CD4-positive, alpha-beta T cell treated with Interleukin-4 for 1 hour (primary cell): Measurements from ENCODE around the gene ROR1.

Source experiments
- DNase-seq, 2 donors: peaks; one replicate each; pipeline ENCODE4 v3.0.0-alpha.2; 2020 to 2022

ROR1 gene

DNA sequence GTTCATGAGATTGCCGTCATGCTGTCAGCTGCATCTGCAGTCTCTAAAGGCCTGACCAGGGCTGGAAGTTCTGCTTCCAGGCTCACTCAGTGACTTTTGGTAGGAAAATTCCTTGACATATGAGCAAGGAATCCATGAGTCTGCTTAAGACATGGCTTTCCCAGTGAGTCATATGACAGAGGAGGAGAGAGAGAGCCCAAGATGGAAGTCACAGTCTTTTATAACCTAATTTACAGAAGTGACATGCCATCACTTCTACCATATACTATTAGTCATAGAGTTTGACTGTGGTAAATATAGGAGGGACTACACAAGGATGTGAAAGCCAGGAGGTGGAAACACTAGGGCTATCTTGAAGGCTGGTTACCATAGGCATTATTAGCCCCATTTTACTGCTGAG, 115.2 kb downstream of the ROR1 start:
- no peak for DNase-seq

DNA sequence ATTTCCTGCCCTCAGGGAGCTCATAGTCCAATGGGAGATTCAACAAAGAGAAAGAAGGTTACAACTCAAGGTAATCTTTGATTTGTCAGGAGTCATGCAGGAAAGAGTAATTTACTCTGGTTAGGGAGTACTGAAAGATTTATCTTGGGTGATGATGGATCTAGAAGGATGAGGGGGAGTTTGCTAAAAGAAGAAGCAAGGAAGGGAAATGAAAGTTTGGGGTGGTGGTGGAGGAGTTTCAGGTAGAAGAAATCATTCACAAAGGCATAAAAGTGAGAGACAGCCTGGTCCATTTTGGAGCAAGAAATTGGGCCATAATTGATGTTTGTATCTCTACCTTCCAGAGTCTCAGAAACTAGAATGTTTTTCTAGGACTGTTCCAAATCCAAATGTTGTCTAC, 116.7 kb downstream of the ROR1 start:
- no peak for DNase-seq

DNA sequence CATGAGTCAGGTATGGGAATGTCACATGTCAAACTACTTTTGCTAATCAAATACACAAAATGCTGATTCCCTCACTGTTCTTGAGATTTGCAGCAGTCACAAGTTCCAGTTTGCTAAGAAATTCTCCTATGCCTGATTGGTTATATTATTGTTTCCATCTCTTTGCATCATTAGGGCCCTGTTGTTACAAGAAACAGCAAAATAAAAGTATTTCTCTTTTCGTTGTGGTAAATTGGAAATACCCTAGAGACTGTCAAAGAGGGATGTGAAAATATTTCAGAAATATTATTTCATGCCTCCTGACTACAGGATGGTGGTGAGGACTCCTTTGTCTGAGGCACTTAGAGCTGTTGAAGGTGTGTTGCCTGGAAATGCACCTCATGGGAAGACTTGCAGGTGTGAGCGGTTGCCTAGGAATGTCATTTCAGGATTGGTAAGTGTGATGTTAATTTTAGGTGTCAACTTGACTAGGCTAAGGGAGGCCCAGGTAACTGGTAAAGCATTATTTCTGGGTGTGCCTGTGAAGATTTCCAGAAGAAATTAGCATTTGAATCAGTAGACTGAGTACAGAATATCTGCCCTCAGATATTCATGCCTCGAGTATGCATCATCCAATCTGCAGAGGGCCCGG, 117.4 kb downstream of the ROR1 start:
- peak in 1 of 2 donors; percentile 16 for DNase-seq

DNA sequence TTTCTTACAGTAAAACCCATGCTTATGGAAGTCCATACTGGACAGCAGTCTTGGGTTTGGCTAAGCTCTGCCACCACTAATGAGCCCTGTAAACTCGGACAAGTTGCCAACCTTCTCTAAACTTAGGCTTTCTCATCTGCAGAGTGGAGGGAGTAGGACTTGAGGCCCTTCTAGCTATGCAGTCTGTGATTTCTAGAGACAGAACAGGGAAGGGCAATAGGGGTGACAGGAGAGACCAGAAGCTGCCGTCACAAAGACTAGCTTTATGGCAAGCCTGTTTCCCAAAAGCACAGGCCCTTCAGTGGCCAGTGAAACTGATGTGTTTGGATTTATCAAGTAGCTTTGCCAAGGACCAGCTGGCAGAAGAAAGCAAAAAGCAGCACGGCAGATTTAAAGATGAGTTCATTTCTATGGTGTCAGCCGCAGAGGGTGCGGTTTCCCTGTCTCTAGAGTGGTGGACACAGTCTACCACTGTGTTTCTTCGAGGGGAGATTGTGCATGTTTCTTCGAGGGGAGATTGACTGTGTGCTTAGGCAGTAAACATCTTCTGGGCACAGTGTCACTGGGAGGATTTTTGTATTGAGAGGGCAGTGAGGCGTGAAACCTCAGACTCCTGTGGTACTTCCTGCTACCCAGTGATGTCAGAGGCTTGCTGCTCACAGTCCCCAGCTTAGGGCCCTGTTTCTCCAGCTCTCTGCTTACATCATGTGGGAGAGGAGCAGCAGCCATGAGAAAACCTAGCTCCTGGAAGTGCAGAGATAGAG, 119.0 kb downstream of the ROR1 start:
- DNase-seq: peak; percentile 4 to 79

DNA sequence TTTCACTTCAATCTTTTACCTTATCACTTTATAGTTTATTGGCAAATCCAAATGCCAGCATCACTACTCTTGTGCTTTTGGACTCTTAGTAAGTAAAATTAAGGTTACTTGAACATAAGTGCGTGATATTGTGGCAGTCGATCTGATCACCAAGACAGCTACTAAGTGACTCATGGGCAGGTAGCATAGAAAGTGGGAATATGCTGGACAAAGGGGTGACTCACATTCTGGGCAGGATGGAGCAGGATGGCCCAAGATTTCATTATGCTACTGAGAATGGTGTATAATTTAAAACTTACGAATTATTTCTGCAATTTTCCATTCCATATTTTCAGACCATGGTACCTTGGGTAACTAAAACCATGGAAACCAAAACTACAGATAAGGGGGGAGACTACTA, 120.2 kb downstream of the ROR1 start:
- DNase-seq: no peak

DNA sequence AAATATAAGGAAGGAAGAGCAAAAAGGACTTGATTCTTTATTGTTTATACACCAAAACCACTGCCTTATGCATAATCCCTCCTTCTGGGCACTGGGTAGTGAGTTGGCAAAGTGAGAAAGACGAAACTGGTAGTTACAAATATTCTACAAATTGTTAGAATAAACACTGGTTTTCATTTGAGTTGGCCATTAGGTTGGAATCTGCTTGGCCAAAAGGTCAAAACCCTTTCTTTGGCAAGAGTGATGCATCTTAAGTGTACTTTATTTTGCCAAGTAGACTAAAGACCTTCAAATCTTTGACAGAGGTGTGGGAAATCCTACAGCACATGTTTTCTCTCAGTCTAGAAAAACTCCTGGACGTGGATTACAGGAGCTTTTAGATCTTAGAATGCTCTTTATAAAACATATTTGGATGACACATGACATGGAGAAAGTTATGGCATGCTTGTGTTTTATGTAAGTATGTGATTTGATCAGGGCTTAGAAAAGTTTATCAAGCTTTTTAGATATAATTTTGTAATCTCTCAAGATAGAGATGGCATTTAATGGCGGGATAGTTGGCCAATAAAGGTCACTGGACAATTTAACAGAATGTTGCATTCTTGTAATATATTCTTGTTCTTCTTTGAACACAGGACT, 120.9 kb downstream of the ROR1 start:
- no peak for DNase-seq

DNA sequence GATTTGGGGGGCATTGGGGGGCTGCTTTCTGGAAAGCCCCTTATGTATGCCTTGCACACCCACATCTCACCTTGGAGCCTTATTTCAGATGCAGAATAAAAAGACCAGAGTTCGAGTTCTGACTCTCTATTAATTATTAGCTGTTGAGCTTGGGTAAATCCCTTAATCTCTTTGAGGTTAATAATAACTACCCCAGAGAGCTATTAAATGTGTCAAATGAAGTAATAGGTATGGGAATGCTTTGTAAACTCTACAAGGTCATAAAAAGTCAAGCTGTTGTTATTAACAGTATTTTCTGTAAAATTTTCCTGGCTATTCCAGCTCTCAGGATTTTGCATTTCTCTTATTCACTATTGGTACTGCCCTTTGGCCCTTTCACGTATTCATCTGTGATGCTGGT, 122.9 kb downstream of the ROR1 start:
- no peak for DNase-seq

DNA sequence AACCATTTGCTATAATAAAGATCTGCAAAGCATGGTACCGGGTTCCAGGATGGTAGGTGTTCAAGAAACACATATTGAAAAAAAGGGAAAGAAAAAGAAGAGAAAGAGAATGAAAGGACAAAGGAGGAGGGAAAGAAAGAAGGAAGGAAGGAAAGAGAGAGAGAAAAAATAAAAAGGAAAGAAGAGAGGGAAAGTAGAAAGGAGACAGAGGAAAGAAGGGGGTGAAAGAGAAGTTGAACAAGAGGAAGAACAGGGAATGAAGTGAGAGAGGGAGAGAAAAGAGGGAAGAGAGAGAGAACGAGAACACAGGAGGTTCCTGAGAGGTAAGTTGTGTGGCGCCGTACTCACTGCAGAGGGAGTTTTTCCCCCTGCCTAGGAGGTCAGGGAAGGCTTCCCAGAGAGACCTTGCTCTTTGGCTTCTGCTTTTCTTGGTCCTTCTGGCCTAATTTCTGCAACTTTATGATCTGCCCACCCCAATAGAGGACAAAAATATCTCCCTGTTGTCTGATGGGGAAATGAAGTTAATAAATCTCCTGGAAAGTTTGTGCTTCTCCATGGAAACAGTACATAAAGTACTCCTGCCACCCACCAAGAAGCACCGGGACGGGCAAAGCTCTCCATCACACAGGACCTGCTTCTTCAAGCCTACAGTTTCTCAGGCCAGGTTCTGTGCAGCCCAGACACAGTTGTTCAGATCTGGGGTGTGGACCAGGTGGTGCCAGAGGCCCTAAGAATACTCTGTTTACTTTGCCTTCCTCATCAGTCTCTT, 124.8 kb downstream of the ROR1 start:
- no peak for DNase-seq

DNA sequence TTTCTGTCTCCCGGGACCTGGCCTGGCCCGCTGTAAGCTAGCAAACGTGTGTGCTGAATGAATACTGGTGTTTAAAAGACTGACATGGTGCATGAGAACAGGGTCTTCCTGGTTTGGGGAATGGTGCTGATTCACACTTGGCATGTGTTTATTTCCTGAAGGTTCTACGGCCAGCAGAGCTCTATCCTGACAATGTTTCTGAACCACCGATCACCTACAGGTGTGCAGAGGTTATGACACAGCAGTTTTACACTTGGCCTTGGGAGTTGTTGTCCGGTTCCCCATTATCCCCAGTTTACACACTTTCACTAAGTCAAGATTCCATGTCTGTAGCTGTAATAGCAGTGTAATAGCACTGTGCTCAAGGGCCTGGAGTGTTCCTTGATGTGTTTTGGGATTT, 127.3 kb downstream of the ROR1 start:
- no peak for DNase-seq

DNA sequence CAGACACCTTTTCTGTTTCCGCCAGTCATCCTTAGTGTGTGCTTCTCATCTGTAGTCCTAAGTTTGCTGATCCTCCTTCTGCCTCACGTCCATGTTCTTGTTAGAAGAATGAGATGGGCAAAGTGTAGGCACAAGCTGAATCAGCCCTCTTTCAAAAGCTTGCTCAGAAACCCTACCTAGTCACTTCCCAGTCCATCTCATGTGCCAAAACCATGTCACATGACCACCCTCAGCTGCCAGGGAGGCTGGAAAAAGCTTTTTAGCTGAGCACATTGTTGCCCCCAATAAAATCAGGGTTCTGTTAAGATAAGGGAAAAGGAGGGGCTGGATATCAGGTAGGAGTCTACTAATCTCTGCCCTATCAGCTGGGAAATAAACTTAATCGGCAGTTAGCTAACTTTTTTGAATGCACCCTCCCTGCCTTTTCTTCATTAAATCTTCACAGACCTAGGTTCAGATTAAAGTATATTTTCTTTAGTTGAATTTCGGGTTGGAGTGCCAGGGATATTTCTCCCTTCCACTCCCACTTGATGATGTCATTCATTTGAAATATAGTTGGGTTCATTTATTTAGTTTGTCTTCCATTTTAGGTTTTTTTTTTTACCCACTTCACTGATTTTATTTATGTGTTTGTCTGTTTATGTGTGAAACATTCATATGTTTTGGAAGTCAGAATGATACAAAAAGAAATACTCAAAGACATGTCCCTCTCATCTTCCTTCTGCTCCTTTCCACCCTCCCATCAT, 129.2 kb downstream of the ROR1 start:
- DNase-seq: no peak

DNA sequence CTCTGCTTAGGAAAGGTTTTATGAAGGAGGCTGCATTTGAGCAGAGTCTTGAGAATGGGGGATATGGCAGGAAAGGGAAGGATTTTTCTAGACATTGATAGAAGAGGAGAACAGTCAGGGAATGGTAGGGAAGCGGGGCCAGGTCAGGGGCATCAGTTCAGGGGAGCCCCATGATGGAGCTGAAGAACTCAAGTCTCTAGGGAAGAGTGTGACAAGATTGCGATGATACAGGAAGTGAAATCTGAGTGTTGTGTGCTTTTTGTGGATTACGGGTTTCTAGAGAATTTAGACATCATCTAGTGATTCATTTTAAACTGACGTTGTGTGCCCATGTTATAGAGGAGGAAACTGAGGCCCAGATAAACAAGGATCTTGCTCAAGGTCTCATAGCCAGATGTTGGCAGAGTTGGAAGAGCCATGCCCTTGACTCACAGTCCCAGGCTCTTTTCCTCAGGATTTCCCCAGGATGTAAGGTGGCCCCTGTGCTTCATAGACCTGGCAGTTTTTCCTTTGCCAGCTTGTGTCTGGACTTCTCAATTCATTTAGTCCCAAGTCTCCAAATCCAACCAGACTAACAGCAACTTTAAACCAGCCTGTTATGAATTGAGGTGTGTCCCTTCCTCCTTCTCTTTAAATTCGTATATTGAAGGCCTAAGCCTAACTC, 130.3 kb downstream of the ROR1 start:
- DNase-seq: no peak

DNA sequence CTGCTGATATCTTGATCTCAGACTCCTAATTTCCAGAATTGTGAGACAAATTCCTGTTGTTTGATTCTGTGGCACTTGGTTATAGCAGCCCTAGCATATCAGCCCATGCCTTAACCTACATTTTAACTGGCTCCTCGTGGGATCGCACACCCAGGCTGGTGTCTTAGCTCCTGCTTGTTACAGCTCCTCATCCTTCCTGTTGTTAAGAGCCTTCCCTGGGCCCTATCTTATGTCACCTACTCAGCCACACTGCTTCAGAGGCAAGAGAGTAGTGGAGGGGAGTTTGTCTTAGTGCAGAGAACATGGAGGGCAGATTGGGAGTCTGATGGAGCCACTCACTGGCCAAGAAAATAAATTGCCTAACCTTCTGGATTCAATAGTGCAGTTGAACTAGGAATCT, 131.0 kb downstream of the ROR1 start:
- no peak for DNase-seq

DNA sequence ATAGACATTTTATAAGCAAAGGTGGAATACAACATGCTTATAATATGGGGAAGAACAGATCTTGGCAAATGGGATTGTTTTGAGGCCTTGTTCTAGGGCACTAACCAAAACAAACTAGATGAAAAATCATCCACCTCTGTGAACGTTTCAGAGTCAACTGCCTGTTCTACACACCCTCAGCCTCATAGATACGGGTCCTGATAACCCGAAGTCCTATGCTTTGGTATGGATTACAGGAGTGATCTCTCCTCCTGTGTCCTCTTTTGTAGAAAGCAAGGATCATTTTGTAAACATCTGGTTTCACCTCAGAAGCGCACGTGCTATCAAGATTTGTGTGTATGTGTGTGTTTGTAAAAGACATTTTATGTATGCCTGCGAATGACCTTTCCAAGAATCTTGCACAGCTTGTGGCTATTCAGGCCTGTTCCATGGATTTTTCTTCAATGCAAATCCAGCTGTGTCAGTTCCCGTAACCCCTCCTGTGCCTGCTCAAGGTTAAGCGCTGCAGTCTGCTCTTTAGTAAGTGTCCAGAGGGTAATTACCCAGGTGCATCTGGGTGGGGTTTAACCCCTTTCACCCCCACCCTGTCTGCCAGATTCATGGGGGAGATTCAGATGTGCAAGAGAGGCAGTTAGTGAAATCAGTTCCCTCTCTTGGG, 132.4 kb downstream of the ROR1 start:
- no peak for DNase-seq

DNA sequence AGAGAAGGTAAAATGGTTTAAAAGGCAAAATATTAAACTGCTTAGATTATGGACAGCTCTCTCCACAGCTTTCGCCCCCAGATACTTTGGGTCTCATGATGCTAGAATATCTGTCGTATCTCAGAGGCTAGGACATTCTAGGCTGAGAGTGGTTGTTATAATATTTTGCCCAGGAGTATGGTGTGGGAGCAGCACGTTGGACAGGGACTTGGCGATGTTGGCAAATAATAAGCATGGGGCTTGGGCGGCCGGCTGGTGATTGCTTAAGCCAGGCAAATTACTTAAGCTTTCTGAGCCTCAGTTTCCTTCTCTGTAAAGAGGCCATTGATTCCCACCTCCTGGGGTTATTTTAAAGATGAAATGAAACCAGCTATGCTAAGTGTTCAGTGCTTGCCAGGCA, 133.2 kb downstream of the ROR1 start:
- DNase-seq: no peak

DNA sequence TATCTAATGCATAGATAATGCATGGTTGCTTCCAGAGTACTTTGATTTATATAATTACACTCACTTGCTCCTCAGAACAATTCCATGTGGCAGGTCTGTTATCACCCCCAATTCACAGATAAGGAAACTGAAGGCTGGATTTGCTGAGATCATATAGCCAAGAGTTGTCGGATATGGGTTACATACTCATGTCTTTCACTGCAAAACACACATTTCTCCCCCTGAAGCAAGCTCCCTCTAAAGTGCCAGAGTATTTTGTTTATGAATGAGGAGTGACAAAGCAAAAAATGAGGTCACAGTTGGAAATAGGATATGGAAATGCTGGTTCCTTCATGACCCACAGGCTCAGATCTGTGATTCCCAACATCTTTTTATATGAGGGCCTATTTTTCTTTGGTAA, 134.2 kb downstream of the ROR1 start:
- DNase-seq: no peak

DNA sequence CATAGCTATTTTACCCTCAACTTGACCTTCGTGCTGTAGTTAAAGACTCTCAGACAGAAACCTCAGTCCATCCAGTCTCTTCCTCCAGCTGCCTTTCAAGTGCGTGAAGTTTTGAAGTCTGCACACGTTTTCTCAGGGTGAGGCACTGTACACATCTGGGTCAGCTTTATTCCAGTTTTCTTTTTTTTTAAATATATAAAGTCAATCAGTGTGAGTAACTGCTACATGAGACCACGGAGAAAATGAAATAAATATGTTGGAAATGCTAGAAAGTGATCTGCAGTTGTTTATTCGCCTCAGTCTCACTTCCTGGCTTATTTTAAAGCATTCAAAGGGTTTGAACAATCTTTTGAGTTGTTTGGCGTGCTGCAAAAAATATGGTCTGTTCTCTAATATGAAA, 135.7 kb downstream of the ROR1 start:
- DNase-seq: no peak

DNA sequence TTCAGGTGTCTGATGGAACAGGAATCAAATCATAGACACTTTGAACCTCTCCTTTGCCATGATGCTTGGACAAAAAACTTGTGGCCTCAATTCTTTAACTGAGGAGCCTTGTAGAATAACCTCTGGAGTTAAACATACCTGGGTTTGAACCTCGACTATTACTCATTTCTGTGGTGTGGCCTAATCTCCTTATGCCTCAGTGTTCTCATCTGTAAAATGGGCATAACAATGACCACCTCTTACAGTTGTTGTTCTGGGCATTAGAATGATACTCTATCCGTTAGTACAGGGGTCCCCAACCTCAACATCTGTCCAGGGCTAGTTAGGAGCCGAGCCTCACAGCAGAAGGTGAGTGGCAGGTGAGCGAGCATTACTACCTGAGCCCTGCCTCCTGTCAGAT, 137.2 kb downstream of the ROR1 start:
- no peak for DNase-seq

DNA sequence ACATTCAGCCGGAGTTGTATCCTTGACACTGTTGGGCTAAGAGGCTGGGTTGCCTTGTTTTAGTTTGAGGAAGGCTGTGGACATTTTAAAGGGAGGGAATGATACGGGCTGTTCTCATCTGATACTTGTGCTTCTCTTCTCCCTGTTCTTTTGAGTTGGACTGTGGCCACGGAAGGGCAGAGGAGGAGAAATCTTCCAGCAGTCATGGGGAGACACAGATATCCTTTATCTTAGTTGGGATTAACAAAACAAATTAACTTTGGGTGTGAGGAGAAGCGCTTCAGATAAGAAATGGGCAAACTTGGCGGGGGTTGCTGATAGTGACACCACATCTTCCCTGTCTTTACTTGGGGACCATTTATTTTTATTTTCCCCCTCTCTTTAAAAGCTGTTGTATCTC, 138.8 kb downstream of the ROR1 start:
- DNase-seq: no peak

DNA sequence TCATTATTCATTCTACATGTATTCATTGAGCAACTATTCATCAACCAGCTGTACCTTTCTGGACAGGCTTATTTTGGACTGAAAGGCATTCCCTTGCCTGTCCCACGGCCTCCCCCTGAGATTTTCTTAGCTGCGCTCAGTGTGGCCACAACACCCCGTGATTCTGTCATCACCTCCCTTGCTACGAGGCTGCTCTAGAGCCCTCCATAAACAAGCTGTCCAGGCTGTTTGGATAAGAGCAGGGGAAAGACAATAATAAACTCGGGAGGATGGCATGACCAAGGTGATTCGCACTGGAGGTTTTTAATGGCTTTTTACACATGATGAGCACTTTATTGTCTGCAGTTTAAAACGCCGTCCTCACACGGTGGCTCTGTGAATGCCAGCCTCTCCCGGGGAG, 139.7 kb downstream of the ROR1 start:
- no peak for DNase-seq

DNA sequence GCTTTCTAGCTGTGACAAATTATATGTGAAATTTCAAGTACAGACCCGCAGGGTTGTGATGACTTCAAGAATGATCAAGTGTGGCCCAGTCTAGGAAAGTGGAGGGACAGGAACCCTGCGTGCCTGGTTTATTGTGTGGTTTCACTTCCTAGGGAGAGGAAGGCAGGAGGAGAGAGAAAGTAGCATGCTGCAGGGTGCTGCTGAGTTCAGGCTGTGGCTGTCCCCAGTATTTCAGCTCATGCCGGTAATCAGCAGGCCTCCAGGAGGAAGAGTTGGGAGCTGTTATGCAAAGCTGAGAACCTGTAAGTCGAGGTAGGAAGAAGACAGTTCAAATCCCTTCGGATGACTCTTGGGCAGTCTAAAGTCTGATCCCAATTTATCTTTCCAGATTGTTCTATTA, 140.4 kb downstream of the ROR1 start:
- DNase-seq: no peak

DNA sequence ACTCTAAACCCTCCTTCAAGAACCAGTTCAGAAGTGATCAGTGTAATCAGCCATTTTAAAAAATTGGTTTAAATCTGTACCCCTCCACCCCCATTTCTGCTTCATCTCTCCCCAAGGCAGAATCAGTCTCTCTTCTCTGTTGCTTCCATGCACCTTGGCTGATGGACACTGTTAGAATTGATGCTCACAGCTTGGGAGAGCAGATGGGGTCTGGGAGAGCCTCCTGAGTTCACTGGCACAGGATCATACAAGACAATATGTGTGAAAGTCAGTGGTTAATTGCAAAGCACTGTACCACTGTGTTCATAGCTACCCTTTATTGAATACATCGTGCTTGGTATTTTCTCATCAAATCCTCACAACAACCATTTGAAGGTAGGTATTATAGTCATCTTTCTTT, 140.9 kb downstream of the ROR1 start:
- no peak for DNase-seq

DNA sequence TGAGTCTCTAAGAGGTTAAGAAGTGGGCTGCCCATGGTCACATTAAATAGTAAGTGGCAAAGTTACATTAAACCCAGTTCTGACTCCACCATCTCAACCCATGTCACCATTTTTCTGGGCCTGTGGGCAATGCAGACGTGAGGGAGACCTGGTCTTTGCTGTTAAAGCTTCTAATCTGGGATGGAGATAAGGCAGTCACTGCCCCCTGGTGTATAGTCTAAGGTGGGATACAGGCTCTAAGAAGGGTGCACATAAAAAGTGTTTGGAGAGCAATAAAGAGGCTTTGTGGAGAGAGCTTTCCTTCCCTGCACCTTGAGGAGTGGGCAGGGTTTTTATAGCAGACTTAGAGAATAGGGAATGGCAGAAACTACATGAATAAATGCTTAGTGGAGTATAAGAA, 141.3 kb downstream of the ROR1 start:
- peak in 1 of 2 donors; percentile 23 for DNase-seq
